Measurements from ENCODE around the gene CD109. TPM values are rescaled to one million over a fixed set of nuclear protein-coding genes. Genes with fewer than 3 reads are reported as not detected.

CD109 gene
- total and polyA plus RNA-seq, 11 donors = 1.9 to 30.5 (median 10.7) TPM

DNA sequence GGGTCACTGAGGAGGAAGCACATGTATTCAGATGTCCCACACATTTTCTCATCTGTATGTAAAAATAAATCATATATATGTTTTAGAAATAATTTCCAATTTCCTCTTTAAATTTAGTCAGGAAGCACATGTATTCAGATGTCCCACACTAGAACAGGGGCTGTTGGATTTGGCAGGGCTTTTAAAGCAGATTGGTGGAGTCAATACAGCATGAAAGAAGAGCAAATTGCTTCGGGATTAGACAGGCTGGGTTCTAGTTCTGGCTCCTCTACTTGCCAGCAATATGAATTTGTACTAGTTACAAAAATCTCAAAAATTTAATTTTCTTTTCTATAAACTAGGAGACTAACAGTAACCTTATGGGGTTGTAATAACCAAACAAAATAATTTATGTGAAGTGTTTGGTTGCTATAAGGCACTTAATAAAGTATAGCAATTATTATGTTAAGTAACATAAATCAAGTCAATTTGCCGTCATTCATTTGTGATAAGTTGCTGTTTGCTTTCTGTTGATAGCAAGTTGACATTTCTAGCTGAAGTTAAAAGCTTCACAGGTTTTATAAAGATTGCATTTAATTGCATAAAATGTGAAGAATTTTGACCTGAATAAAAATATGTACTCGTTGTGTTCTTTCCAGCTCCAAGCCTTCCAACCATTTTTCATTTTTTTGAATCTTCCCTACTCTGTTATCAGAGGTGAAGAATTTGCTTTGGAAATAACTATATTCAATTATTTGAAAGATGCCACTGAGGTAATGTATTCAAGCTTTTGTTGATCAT lies 88.9 kb downstream of the CD109 start:
- TF ChIP-seq, protein P1, sequence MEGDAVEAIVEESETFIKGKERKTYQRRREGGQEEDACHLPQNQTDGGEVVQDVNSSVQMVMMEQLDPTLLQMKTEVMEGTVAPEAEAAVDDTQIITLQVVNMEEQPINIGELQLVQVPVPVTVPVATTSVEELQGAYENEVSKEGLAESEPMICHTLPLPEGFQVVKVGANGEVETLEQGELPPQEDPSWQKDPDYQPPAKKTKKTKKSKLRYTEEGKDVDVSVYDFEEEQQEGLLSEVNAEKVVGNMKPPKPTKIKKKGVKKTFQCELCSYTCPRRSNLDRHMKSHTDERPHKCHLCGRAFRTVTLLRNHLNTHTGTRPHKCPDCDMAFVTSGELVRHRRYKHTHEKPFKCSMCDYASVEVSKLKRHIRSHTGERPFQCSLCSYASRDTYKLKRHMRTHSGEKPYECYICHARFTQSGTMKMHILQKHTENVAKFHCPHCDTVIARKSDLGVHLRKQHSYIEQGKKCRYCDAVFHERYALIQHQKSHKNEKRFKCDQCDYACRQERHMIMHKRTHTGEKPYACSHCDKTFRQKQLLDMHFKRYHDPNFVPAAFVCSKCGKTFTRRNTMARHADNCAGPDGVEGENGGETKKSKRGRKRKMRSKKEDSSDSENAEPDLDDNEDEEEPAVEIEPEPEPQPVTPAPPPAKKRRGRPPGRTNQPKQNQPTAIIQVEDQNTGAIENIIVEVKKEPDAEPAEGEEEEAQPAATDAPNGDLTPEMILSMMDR (IDR thresholded peaks at IDR 0.05) = no peak
- TF ChIP-seq POLR2A (IDR thresholded peaks at IDR 0.05) = no peak
- 85 to 91% (median 87%) methylated on average over 3 of the region's 3 CpGs for WGBS, 4 donors
- ATAC-seq = no peak

DNA sequence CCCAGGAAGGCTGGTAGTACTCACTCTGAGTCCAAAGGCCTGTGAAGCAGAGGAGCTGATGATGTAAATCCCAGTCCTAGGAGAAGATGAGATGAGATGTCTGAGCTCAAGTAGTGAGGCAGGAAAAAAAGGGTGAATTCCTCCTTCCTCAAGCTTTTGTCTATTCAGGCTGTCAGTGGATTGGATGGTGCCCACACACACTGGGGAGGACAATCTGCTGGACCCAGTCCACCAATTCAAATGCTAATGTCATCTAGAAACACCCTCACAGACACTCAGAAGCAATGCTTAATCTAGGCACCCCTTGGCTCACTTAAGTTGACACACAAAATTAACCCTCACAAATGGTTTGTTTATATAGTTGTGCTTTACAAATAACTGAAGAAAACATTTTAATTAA lies 94.6 kb downstream of the CD109 start:
- Histone ChIP-seq H3K36me3 (peaks cover 0 to 41% (median 9%) of the 10 kb centered on the region in 9 donors), H3K4me1 (no peaks in the 10 kb centered on the region), H3K27ac (no peak overlapping the region), H3K27me3 (no peaks in the 10 kb centered on the region), H3K4me3 (no peak overlapping the region), H3K9me3 (no peaks in the 10 kb centered on the region)
- ATAC-seq (no peak), DNase-seq (no peak)
- no peak for TF ChIP-seq POLR2A (IDR thresholded peaks at IDR 0.05)
- TF ChIP-seq, protein P1 (IDR thresholded peaks at IDR 0.05) = no peak
- intact Hi-C loops (cut with DNase I) = no loop called here

More for the DNA sequence above, 88.9 kb downstream of the CD109 start:
- Histone ChIP-seq H3K27me3 (no peaks in the 10 kb centered on the region), H3K4me1 (peaks cover 0 to 12% (median 0%) of the 10 kb centered on the region in 12 donors), H3K4me3 (no peak overlapping the region), H3K27ac (no peak overlapping the region), H3K36me3 (peaks cover 0 to 33% (median 14%) of the 10 kb centered on the region in 9 donors), H3K9me3 (no peaks in the 10 kb centered on the region)
- intact Hi-C loops (cut with DNase I) = no loop called here
- no peak for DNase-seq

DNA sequence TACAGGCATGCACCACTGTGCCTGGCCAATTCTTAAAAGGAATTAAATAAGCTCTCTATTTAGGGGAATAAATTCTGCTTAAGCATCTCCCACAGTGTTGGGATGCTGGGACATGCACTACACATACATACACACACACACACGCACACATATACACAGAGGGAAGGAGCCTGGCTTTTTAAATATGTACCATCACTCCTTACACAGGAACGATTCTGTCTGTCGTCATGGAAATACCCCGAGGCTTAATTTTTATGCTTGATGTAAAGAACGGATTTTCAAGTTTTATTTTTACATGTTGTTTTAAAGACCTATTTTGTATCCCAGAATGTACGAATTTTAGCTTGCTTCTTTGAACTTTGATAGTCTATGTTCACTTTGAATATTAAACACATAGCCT lies 95.3 kb downstream of the CD109 start:
- Histone ChIP-seq H3K27ac (no peak overlapping the region), H3K9me3 (no peaks in the 10 kb centered on the region), H3K4me1 (no peaks in the 10 kb centered on the region), H3K27me3 (no peaks in the 10 kb centered on the region), H3K4me3 (no peak overlapping the region), H3K36me3 (peaks cover 0 to 36% (median 9%) of the 10 kb centered on the region in 9 donors)
- 89 to 94% (median 92%) methylated on average over 6 of the region's 6 CpGs for WGBS, 4 donors
- no peak for ATAC-seq
- intact Hi-C loops (cut with DNase I) = no loop called here
- no peak for TF ChIP-seq POLR2A (IDR thresholded peaks at IDR 0.05)
- TF ChIP-seq, protein P1 (IDR thresholded peaks at IDR 0.05) = no peak
- DNase-seq = no peak

DNA sequence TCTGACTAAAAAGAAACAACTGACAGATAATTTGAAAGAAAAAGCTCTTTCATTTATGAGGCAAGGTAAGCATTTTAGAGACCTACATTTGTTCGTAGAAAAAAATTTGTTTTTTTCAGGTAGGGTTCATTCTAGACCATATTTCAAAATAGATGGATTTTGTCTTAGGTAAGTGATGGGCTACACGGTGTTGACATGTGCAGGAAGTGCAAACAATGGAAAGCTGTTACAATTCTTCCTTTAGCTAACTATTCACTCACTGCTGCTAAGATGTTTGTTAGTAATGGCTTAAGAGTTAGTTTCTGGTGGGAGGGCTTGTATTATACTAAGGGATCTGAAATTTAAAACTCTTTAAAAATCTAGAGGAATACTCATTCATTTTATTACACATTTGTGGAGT lies 96.7 kb downstream of the CD109 start:
- H3K4me1 ChIP-seq = no peaks in the 10 kb centered on the region
- H3K27me3 ChIP-seq = no peaks in the 10 kb centered on the region
- intact Hi-C loops (cut with DNase I) = no loop called here
- ATAC-seq (no peak), DNase-seq (no peak)
- H3K4me3 ChIP-seq = no peak overlapping the region
- WGBS, 4 donors = 79 to 88% (median 84%) methylated on average over 2 of the region's 2 CpGs
- no peaks in the 10 kb centered on the region for H3K9me3 ChIP-seq
- TF ChIP-seq, protein P1 (IDR thresholded peaks at IDR 0.05) = no peak
- no peak for TF ChIP-seq POLR2A (IDR thresholded peaks at IDR 0.05)
- no peak overlapping the region for H3K27ac ChIP-seq
- H3K36me3 ChIP-seq = peaks cover 0 to 26% (median 6%) of the 10 kb centered on the region in 9 donors
